Large intestine (tissue), 3 donors: ENCODE results near the gene LHX3. TPM values are rescaled to one million over a fixed set of nuclear protein-coding genes. Genes with fewer than 3 reads are reported as not detected.

Experiments
- DNase-seq, 2 donors: peaks; one replicate each; pipeline versions ENCODE4 v3.0.0 to v3.0.0-alpha.2; 2013
- H3K27ac ChIP-seq: one replicate; pipeline ENCODE4 v1.5.1; 2013; ENCODE audit warnings: low read length
- H3K27me3 ChIP-seq: 2 replicates; pipeline ENCODE4 v1.6.1; 2013; ENCODE audit warnings: low read length; ENCODE audit not compliant: control insufficient read depth, insufficient read depth
- H3K36me3 ChIP-seq: 2 replicates; pipeline ENCODE4 v1.6.1; 2013; ENCODE audit warnings: low read length; ENCODE audit not compliant: control insufficient read depth, insufficient read depth
- H3K4me1 ChIP-seq: one replicate; pipeline ENCODE4 v1.6.1; 2013; ENCODE audit warnings: low read length; ENCODE audit not compliant: control insufficient read depth, insufficient read depth
- H3K4me3 ChIP-seq: one replicate; pipeline ENCODE4 v1.5.1; 2013; ENCODE audit warnings: low read length
- H3K9me3 ChIP-seq: one replicate; pipeline ENCODE4 v1.6.1; 2013; ENCODE audit warnings: mild to moderate bottlenecking, low read depth, low read length, moderate library complexity; ENCODE audit not compliant: control insufficient read depth
- WGBS: methylation state at CpG from one replicate; pipeline ENCODE4 v1.1.5; 2013; ENCODE audit warnings: low lambda C conversion rate; ENCODE audit not compliant: insufficient coverage; 5-methylcytosine and 5-hydroxymethylcytosine counted together
- polyA plus RNA-seq: library from polyadenylated mRNA; unstranded; fragments of 120-200 nt; gene quantifications from one replicate; pipeline ENCODE4 v1.2.1, GENCODE V29; 2013

Gene LHX3
- polyA plus RNA-seq, 1 donor, result not detected

DNA sequence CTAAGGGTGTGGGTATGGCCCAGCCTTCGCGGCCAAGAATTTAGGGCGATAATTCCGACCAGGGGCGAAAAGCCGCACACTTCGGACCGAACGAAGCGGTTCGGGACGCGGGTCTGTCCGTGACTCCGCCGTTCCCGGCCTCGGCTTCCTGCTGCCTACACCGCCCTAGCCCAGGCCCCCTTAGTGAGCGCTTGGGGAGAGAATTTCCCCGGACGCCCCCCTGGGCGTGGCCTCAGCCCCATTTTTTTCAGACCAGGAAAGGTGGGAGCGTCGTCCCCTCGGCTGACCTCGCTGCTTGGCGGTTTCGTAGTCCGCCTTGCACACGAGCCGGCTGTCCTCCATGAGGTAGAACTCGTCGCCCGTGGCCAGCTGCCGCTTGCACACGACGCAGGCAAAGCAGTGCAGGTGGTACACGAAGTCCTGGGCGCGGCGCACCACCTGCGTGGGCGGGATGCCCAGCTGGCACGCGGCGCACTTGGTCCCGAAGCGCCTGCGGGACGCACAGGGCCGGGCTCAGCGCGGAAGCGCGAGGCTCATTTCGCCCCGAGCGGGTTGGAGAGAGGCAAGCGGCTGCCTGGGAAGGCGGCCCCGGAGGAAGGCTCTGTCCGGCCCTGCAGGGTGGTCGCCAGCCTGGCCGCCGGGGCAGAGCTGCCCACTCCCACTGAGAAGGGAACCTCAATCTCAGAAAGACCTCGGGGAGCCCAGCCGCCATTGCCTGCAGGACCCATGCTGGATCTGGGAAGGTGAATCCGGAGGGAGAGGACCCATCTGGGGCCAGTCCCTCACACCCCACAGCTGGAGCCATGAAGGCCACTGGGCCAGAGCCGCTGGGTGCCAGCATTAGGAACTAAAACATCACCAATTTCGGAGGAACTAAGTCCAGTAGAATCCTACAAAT lies 5.3 kb downstream of the LHX3 start:
- no CpG with 5 or more reads among the region's 71 CpGs for WGBS

DNA sequence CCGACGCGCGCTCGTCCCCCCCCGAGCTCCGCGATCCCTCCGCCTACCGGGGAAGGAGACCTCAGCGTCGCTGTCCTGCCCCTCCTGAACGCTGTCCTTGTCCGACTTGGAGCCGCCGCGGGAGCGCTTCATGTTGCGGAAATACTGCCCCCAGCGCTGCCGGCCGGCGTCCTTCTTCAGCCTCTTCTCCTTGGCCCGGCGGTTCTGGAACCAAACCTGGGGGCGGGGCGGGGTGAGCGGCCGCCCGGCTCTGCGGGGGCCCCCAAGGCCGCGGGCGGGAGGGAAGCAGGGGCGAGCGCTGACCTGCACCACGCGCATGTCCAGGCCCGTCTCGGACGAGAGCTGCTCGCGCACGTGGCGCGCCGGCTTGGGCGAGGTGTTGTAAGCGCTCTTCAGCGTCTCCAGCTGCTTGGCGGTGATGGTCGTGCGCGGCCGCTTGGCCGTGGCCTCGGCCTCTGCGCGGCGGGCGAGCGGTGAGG lies 6.3 kb downstream of the LHX3 start:
- no CpG with 5 or more reads among the region's 62 CpGs for WGBS

More for the DNA sequence above, 5.3 kb downstream of the LHX3 start:
- no peak for DNase-seq
- Histone ChIP-seq H3K4me3 (no peak overlapping the region), H3K27ac (no peak overlapping the region), H3K27me3 (peaks cover 92% of the 10 kb centered on the region), H3K36me3 (no peaks in the 10 kb centered on the region), H3K4me1 (no peaks in the 10 kb centered on the region), H3K9me3 (peaks cover 14% of the 10 kb centered on the region)

DNA sequence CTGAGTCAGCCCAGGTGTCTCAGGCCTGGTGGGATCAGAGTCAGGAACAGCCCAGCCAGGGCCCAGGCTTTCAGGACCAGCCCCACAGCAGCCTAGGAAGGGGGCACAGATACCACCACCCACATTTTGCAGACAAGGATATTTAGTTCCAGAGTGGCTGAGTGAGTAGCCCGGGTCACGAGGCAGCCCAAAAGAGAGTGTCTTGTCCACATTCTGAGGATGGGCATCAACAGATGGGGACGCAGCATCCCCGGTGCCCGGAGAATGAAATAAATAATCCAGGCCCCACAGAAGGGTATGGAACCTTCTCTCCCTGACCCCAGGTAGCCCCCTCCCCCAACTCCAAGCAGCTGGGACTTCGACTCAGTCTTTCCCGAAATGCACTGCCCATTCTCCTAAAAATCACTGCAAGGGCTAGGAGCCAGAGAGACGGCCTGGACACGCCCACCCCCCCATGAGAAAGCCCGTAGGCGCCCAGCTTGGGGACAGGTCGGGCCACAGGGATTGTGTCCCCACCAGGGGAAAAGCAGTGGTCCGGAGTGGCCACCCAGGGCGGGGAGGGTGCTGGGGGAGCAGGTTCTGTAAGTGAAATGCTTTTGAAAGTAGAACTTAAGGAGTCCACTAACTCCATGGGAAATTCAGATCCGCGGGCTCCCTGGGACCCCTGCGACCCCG lies 6.9 kb downstream of the LHX3 start:
- WGBS, result no CpG with 5 or more reads among the region's 18 CpGs
- H3K9me3 ChIP-seq, result peaks cover 15% of the 10 kb centered on the region
- H3K27me3 ChIP-seq, result peaks cover 88% of the 10 kb centered on the region

More for the DNA sequence above, 6.3 kb downstream of the LHX3 start:
- Histone ChIP-seq H3K4me1 (no peaks in the 10 kb centered on the region), H3K27ac (no peak overlapping the region), H3K4me3 (no peak overlapping the region), H3K9me3 (peaks cover 14% of the 10 kb centered on the region), H3K27me3 (peaks cover 91% of the 10 kb centered on the region), H3K36me3 (no peaks in the 10 kb centered on the region)
- peak in 1 of 2 donors; percentile 8 for DNase-seq

GRCh38 chr9:136197084-136197875 lies 7.6 kb downstream of the LHX3 start:
- DNase-seq, result no peak
- Histone ChIP-seq H3K27ac (no peak overlapping the region), H3K27me3 (peaks cover 89% of the 10 kb centered on the region), H3K9me3 (peaks cover 13% of the 10 kb centered on the region), H3K4me3 (no peak overlapping the region), H3K36me3 (no peaks in the 10 kb centered on the region), H3K4me1 (no peaks in the 10 kb centered on the region)
- no CpG with 5 or more reads among the region's 35 CpGs for WGBS

More for the DNA sequence above, 6.9 kb downstream of the LHX3 start:
- no peaks in the 10 kb centered on the region for H3K4me1 ChIP-seq
- H3K27ac ChIP-seq, result no peak overlapping the region
- H3K4me3 ChIP-seq, result no peak overlapping the region
- H3K36me3 ChIP-seq, result no peaks in the 10 kb centered on the region
- no peak for DNase-seq

GRCh38 chr9:136196404-136197083 lies 8.4 kb downstream of the LHX3 start:
- 0% methylated on average over 2 of the region's 16 CpGs for WGBS
- H3K4me1 ChIP-seq, result no peaks in the 10 kb centered on the region
- peaks cover 91% of the 10 kb centered on the region for H3K27me3 ChIP-seq
- no peak for DNase-seq
- no peak overlapping the region for H3K27ac ChIP-seq
- H3K36me3 ChIP-seq, result no peaks in the 10 kb centered on the region
- H3K4me3 ChIP-seq, result no peak overlapping the region
- peaks cover 13% of the 10 kb centered on the region for H3K9me3 ChIP-seq

- Histone ChIP-seq H3K4me1 (peaks cover 6% of the 10 kb centered on the region), H3K9me3 (peaks cover 13% of the 10 kb centered on the region), H3K4me3 (no peak overlapping the region), H3K27me3 (peaks cover 91% of the 10 kb centered on the region), H3K36me3 (no peaks in the 10 kb centered on the region), H3K27ac (no peak overlapping the region)
- WGBS, result 16% methylated on average over 2 of the region's 5 CpGs
- DNase-seq, result no peak
Observed at GRCh38 chr9:136194540-136194939, 10.4 kb downstream of the LHX3 start.

DNA sequence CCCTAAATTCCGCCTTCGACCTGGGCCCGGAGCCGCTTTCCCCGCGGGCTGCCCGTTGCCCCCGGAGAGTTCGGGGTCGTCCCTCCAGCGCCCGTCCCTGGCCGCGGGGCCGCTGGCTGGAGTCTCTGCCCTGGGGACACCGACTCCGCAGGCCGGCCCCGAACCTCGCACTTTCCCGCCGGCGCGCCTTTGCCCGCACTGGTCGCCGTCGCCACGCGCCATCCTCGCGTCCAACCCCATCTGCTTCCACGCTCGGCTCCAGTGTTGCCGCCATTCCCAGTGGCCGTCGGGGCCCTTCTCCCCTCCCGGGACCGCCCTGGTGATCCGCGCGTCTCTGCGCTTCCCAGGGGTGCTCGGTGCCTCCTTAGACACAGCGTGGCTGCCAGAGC lies 11.0 kb downstream of the LHX3 start:
- H3K27ac ChIP-seq, result no peak overlapping the region
- no peak overlapping the region for H3K4me3 ChIP-seq
- H3K9me3 ChIP-seq, result peaks cover 13% of the 10 kb centered on the region
- WGBS, result no CpG with 5 or more reads among the region's 45 CpGs
- H3K27me3 ChIP-seq, result peaks cover 90% of the 10 kb centered on the region
- no peaks in the 10 kb centered on the region for H3K36me3 ChIP-seq
- H3K4me1 ChIP-seq, result peaks cover 8% of the 10 kb centered on the region
- DNase-seq, result no peak

GRCh38 chr9:136193127-136193890 lies 11.6 kb downstream of the LHX3 start:
- Histone ChIP-seq H3K4me3 (no peak overlapping the region), H3K9me3 (peaks cover 11% of the 10 kb centered on the region), H3K4me1 (peaks cover 8% of the 10 kb centered on the region), H3K36me3 (no peaks in the 10 kb centered on the region), H3K27me3 (peaks cover 90% of the 10 kb centered on the region), H3K27ac (no peak overlapping the region)
- DNase-seq, result no peak
- WGBS, result no CpG with 5 or more reads among the region's 96 CpGs

DNA sequence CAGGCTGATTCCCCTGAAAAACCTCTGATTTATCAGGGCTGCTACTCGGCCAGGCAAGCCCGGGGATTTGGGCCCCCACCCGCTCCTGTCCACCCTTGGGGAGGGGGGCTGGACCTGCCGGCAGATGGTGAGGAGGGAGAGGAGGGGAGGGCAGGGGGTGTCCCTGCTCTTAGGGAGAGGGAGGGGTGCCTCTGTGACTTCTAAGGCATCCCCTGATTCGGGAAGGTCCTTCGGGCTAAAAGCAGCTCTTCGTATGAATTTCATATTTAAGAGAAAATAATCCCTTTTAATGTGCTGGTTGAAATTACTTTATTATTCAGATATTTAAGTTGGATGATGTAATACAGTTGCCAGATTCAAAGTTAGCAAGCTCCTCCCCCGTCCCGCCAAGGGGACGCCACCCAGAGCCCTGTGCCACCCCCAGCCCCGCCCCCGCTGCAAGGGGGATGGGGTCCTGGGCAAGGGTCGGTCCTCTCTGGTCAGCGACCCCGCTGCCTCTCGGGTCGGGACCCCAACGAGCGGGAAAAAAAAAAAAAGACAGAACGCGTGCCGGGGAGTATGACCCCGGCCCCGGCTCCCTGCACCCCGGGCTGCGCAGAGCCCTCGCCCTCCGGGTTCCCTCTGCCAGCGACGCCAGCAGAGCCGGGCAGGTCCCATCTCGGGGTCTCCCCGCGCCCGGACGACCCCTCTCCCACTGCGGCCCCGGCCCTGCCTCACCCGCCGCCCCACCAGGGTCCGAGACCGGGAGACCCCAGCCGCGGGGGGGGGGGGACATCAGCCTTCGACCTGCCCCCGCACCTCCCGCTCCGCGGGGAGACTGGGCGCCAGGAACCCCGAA lies 12.4 kb downstream of the LHX3 start:
- DNase-seq, result no peak
- H3K36me3 ChIP-seq, result no peaks in the 10 kb centered on the region
- peaks cover 87% of the 10 kb centered on the region for H3K27me3 ChIP-seq
- H3K4me1 ChIP-seq, result peaks cover 8% of the 10 kb centered on the region
- H3K9me3 ChIP-seq, result peaks cover 10% of the 10 kb centered on the region
- H3K4me3 ChIP-seq, result no peak overlapping the region
- no CpG with 5 or more reads among the region's 51 CpGs for WGBS
- no peak overlapping the region for H3K27ac ChIP-seq
